OCI-LY7 (cell line): ENCODE measurements around the gene HEYL. TPM values are rescaled to one million over a fixed set of nuclear protein-coding genes. Genes with fewer than 3 reads are reported as not detected.

Source experiments
- BruUV-seq: library from RNA; stranded (reverse); fragments of 400-500 nt; replicated peaks from 2 replicates; lab custom pipeline; 2021; lab: Mats Ljungman, UMichigan
- CTCF ChIA-PET: fragments of 300-600 bp; sonication (Branson Sonifier 250); formaldehyde crosslinking; loops from one replicate; lab custom pipeline; 2022; ENCODE audit warnings: antibody characterized with exemption; ENCODE audit not compliant: unreplicated experiment; lab: Charles Lee
- POLR2A ChIA-PET: fragments of 300-600 bp; sonication (Branson Sonifier 250); formaldehyde crosslinking; loops from one replicate; lab custom pipeline; 2022; ENCODE audit warnings: antibody characterized with exemption; lab: Charles Lee
- DNase-seq: peaks from one replicate; pipeline ENCODE4 v3.0.0-alpha.2; 2015; ENCODE audit warnings: low spot score
- H2AFZ ChIP-seq: fragments of 200-600 bp; sonication (generic), shearing (Covaris generic); 2 replicates; pipeline ENCODE4 v1.6.1; 2014; ENCODE audit warnings: mild to moderate bottlenecking, antibody characterized with exemption, low read length, moderate library complexity
- H3K27ac ChIP-seq: fragments of 200-600 bp; sonication (generic); 2 replicates; pipeline ENCODE4 v1.5.1; 2014; ENCODE audit warnings: mixed run types, low read depth, mild to moderate bottlenecking, moderate library complexity, low read length, inconsistent platforms; ENCODE audit not compliant: poor library complexity, severe bottlenecking
- H3K36me3 ChIP-seq: fragments of 200-600 bp; sonication (generic); 2 replicates; pipeline ENCODE4 v1.6.1; 2014; ENCODE audit warnings: mild to moderate bottlenecking, antibody characterized with exemption, low read length, moderate library complexity, mixed read lengths; ENCODE audit not compliant: insufficient read depth
- H3K4me1 ChIP-seq: fragments of 200-600 bp; sonication (generic); 2 replicates; pipeline ENCODE4 v1.5.1; 2014; ENCODE audit warnings: mild to moderate bottlenecking, low read length; ENCODE audit not compliant: insufficient read depth, poor library complexity, severe bottlenecking
- H3K4me2 ChIP-seq: fragments of 200-600 bp; sonication (generic); 2 replicates; pipeline ENCODE4 v1.6.1; 2014; ENCODE audit warnings: mild to moderate bottlenecking, low read length
- H3K4me3 ChIP-seq: fragments of 200-600 bp; sonication (generic); 2 replicates; pipeline ENCODE4 v1.5.1; 2014; ENCODE audit warnings: mild to moderate bottlenecking, low read depth, low read length; ENCODE audit not compliant: poor library complexity, severe bottlenecking
- H3K79me2 ChIP-seq: fragments of 200-600 bp; sonication (generic); 2 replicates; pipeline ENCODE4 v1.6.1; 2016; ENCODE audit warnings: low read depth, mild to moderate bottlenecking, low read length, moderate library complexity, mixed read lengths; ENCODE audit not compliant: insufficient read depth
- H3K9me2 ChIP-seq: fragments of 200-600 bp; sonication (generic); 2 replicates; pipeline ENCODE4 v1.6.1; 2016; ENCODE audit warnings: mild to moderate bottlenecking, low read length, mixed read lengths; ENCODE audit not compliant: insufficient read depth
- H3K9me3 ChIP-seq: fragments of 200-600 bp; sonication (generic); 2 replicates; pipeline ENCODE4 v1.6.1; 2014; ENCODE audit warnings: mild to moderate bottlenecking, mixed run types, low read length, mixed read lengths
- H4K20me1 ChIP-seq: fragments of 200-600 bp; sonication (generic); 2 replicates; pipeline ENCODE4 v1.6.1; 2014; ENCODE audit warnings: mild to moderate bottlenecking, antibody characterized with exemption, low read length, moderate library complexity, mixed read lengths; ENCODE audit not compliant: insufficient read depth
- CTCF ChIP-seq: fragments of 200-600 bp; sonication (generic); conservative IDR thresholded peaks from 2 replicates; pipeline ENCODE4 v1.5.1; 2014; ENCODE audit warnings: mild to moderate bottlenecking, antibody characterized with exemption, low read length, moderate library complexity, mixed read lengths
- EZH2phosphoT487 ChIP-seq: fragments of 200-600 bp; sonication (generic); IDR thresholded peaks from 2 replicates; pipeline ENCODE4 v1.6.1; 2018; ENCODE audit warnings: low read depth, borderline replicate concordance, mild to moderate bottlenecking, mixed run types, antibody characterized with exemption, low read length, moderate library complexity, mixed read lengths
- intact Hi-C: fragments of 100-400 bp; cut with micrococcal nuclease; formaldehyde crosslinking; loops from one replicate; pipeline ENCODE4 v1.10.0; 2022; ENCODE audit not compliant: unreplicated experiment
- total RNA-seq, 2 experiments: library from RNA; depleted of rRNA in 1 of 2; stranded (reverse); fragments of >200 nt in 1 of 2; shearing (Covaris generic) in 1 of 2; gene quantifications; 2 replicates each; pipeline ENCODE4 v1.2.3, GENCODE V29; 2014 to 2022

HEYL gene
- total RNA-seq, 2 experiments from 2014 or later: not detected

- Histone ChIP-seq H3K36me3 (no peaks in the 10 kb centered on the region), H3K27ac (no peak overlapping the region), H3K9me3 (no peaks in the 10 kb centered on the region), H3K79me2 (no peaks in the 10 kb centered on the region), H3K9me2 (no peaks in the 10 kb centered on the region), H3K4me2 (no peak overlapping the region), H3K4me1 (no peaks in the 10 kb centered on the region), H2AFZ (no peak overlapping the region), H4K20me1 (no peaks in the 10 kb centered on the region), H3K4me3 (no peak overlapping the region)
- CTCF ChIA-PET: no interaction called here
- intact Hi-C loops: no loop called here
- POLR2A ChIA-PET: no interaction called here
- TF ChIP-seq CTCF (no peak), EZH2phosphoT487 (no peak)
- BruUV-seq: no TSS peak
- DNase-seq: no peak
Measured at GRCh38 chr1:39677645-39678044, 38.2 kb upstream of the HEYL start.

GRCh38 chr1:39676948-39677548, 37.6 kb upstream of the HEYL start:
- H3K4me1 ChIP-seq: no peaks in the 10 kb centered on the region
- no peak for DNase-seq
- no peak overlapping the region for H3K27ac ChIP-seq
- no peaks in the 10 kb centered on the region for H3K9me3 ChIP-seq
- no peaks in the 10 kb centered on the region for H4K20me1 ChIP-seq
- no peak overlapping the region for H3K4me2 ChIP-seq
- no peak for TF ChIP-seq CTCF
- no peak for TF ChIP-seq EZH2phosphoT487
- ChIA-PET CTCF (no interaction called here), POLR2A (interaction anchor here (0.8 kb wide), 1 partner anchor 37 kb away, joined by 3 read pairs; no protein-coding TSS in a partner anchor)
- no peak overlapping the region for H2AFZ ChIP-seq
- no peak overlapping the region for H3K4me3 ChIP-seq
- no peaks in the 10 kb centered on the region for H3K79me2 ChIP-seq
- H3K9me2 ChIP-seq: no peaks in the 10 kb centered on the region
- intact Hi-C loops: no loop called here
- H3K36me3 ChIP-seq: no peaks in the 10 kb centered on the region
- no TSS peak for BruUV-seq

- no peaks in the 10 kb centered on the region for H3K9me3 ChIP-seq
- BruUV-seq: no TSS peak
- no peaks in the 10 kb centered on the region for H3K36me3 ChIP-seq
- no peaks in the 10 kb centered on the region for H3K4me1 ChIP-seq
- no peak overlapping the region for H2AFZ ChIP-seq
- no peaks in the 10 kb centered on the region for H4K20me1 ChIP-seq
- DNase-seq: no peak
- no peak overlapping the region for H3K27ac ChIP-seq
- POLR2A ChIA-PET: no interaction called here
- no peaks in the 10 kb centered on the region for H3K9me2 ChIP-seq
- H3K4me2 ChIP-seq: no peak overlapping the region
- CTCF ChIA-PET: no interaction called here
- no peaks in the 10 kb centered on the region for H3K79me2 ChIP-seq
- intact Hi-C loops: no loop called here
- TF ChIP-seq EZH2phosphoT487 (no peak), CTCF (no peak)
- H3K4me3 ChIP-seq: no peak overlapping the region
Measured at GRCh38 chr1:39675220-39675619, 35.8 kb upstream of the HEYL start.
